SK-N-SH treated with all-trans-retinoic acid at 6 μM for 48 hours (cell line): Measurements from ENCODE around the gene SMIM22.
A peak's percentile ranks its signal among the peaks of the same experiment; 100 is the strongest.

Experiments used
- ATAC-seq: fragments of 200-7000 bp; cut with Tn5 transposase; 3 replicates; pipeline ENCODE4 v1.9.1; 2020; ENCODE audit warnings: mild to moderate bottlenecking, moderate library complexity
- BACH2 ChIP-seq: fragments of 250-450 bp; sonication (Bioruptor Pico); IDR thresholded peaks from 2 replicates; pipeline ENCODE4 v1.9.0; 2021; ENCODE audit warnings: mild to moderate bottlenecking, borderline replicate concordance
- CSDC2 ChIP-seq: fragments of 250-450 bp; sonication (Bioruptor Pico); IDR thresholded peaks from 2 replicates; pipeline ENCODE4 v1.5.0; 2020; ENCODE audit warnings: mild to moderate bottlenecking, moderate library complexity
- ESRRG ChIP-seq: fragments of 250-450 bp; sonication (Bioruptor Pico); IDR thresholded peaks from 2 replicates; pipeline ENCODE4 v1.6.1; 2021; ENCODE audit warnings: mild to moderate bottlenecking
- ISL1 ChIP-seq: fragments of 250-450 bp; sonication (Bioruptor Pico); IDR thresholded peaks from 2 replicates; pipeline ENCODE4 v2.1.2; 2022; ENCODE audit warnings: mild to moderate bottlenecking, moderate library complexity
- OSR1 ChIP-seq: fragments of 250-450 bp; sonication (Bioruptor Pico); IDR thresholded peaks from 2 replicates; pipeline ENCODE4 v1.8.0; 2022; ENCODE audit warnings: moderate library complexity, mild to moderate bottlenecking, inconsistent platforms
- RARB ChIP-seq: fragments of 250-450 bp; sonication (Bioruptor Pico); IDR thresholded peaks from 2 replicates; pipeline ENCODE4 v1.8.0; 2021; ENCODE audit warnings: mild to moderate bottlenecking, moderate library complexity
- SNAI2 ChIP-seq: fragments of 250-450 bp; sonication (Bioruptor Pico); IDR thresholded peaks from 2 replicates; pipeline ENCODE4 v1.5.0; 2020; ENCODE audit warnings: mild to moderate bottlenecking, moderate library complexity
- TCF4 ChIP-seq: fragments of 250-450 bp; sonication (Bioruptor Pico); IDR thresholded peaks from 2 replicates; pipeline ENCODE4 v1.8.0; 2021; ENCODE audit warnings: mild to moderate bottlenecking, moderate library complexity, borderline replicate concordance
- TOX ChIP-seq: fragments of 250-450 bp; sonication (Bioruptor Pico); IDR thresholded peaks from 2 replicates; pipeline ENCODE4 v1.8.0; 2021; ENCODE audit warnings: mild to moderate bottlenecking, moderate library complexity, borderline replicate concordance
- ZFP3 ChIP-seq: fragments of 250-450 bp; sonication (Bioruptor Pico); IDR thresholded peaks from 2 replicates; pipeline ENCODE4 v1.5.0; 2020; ENCODE audit warnings: mild to moderate bottlenecking, moderate library complexity
- ZFP30 ChIP-seq: fragments of 450-650 bp; formaldehyde crosslinking; IDR thresholded peaks from 2 replicates; pipeline ENCODE4 v1.5.0; 2022; ENCODE audit warnings: mild to moderate bottlenecking, moderate library complexity
- ZNF565 ChIP-seq: fragments of 450-650 bp; formaldehyde crosslinking; conservative IDR thresholded peaks from 2 replicates; pipeline ENCODE4 v1.5.0; 2020; ENCODE audit warnings: low read depth, mild to moderate bottlenecking, moderate library complexity
- ZNF70 ChIP-seq: fragments of 450-650 bp; formaldehyde crosslinking; IDR thresholded peaks from 2 replicates; pipeline ENCODE4 v1.5.0; 2020; ENCODE audit warnings: mild to moderate bottlenecking, moderate library complexity
- TF ChIP-seq, protein P1 (sequence below): fragments of 250-450 bp; sonication (Bioruptor Pico); IDR thresholded peaks from 2 replicates; pipeline ENCODE4 v1.5.1; 2020; ENCODE audit warnings: low read depth, mild to moderate bottlenecking, moderate library complexity
- TF ChIP-seq, protein P2 (sequence below): fragments of 250-450 bp; sonication (Bioruptor Pico); IDR thresholded peaks from 2 replicates; pipeline ENCODE4 v1.5.1; 2021; ENCODE audit warnings: mild to moderate bottlenecking, moderate library complexity
- TF ChIP-seq, protein P3 (sequence below): fragments of 250-450 bp; sonication (Bioruptor Pico); IDR thresholded peaks from 2 replicates; pipeline ENCODE4 v1.8.0; 2021; ENCODE audit warnings: low read depth, mild to moderate bottlenecking, moderate library complexity, borderline replicate concordance

The SMIM22 gene

DNA sequence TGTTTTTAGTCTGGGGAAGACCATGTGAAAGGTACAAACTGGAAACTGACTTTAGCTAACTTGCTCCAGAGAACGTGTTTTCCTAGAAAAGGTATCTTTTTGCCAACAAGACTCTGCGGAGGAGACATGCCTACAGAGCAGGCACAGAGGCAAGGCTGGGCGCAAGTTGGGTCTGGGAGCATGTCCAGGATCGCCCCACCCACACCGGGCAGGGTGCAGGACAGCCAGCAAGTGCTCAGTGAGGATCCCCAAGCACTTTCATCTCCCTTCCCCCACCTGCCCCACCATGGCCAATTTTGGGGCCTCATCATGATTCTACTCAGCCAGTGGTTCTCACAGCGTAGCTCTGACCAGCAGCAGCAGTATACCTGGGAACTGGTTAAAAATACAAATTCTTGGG lies 25.5 kb downstream of the SMIM22 start:
- ATAC-seq = no peak
- no peak for TF ChIP-seq CSDC2 (CRISPR knock-in tag)

DNA sequence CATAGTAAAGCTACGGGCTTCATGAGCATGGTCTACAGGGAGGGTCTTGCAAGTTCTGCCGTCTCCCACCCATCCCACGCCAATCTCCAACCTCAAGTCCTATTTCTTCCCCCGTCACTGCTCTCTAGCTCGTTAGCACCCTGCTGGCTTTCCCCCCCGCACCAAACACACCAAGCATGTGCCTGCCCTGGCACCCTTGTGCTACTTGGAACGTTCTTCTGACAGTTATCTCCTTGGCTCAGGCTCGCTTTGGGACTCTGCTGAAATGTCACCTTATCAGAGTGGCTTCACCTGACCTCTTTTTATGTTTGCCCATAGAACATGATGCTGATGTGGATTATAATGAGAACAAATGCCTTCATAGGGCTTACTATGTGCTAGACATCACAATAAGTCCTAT lies 30.0 kb downstream of the SMIM22 start:
- TF ChIP-seq TOX (CRISPR knock-in tag) (no peak), ZFP3 (no peak), SNAI2 (CRISPR knock-in tag) (no peak), ESRRG (CRISPR knock-in tag) (no peak), BACH2 (CRISPR knock-in tag) (no peak), ZNF70 (CRISPR knock-in tag) (no peak), OSR1 (no peak)
- TF ChIP-seq, protein P1, sequence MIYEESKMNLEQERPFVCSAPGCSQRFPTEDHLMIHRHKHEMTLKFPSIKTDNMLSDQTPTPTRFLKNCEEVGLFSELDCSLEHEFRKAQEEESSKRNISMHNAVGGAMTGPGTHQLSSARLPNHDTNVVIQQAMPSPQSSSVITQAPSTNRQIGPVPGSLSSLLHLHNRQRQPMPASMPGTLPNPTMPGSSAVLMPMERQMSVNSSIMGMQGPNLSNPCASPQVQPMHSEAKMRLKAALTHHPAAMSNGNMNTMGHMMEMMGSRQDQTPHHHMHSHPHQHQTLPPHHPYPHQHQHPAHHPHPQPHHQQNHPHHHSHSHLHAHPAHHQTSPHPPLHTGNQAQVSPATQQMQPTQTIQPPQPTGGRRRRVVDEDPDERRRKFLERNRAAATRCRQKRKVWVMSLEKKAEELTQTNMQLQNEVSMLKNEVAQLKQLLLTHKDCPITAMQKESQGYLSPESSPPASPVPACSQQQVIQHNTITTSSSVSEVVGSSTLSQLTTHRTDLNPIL (CRISPR knock-in tag) = no peak
- ATAC-seq = no peak

DNA sequence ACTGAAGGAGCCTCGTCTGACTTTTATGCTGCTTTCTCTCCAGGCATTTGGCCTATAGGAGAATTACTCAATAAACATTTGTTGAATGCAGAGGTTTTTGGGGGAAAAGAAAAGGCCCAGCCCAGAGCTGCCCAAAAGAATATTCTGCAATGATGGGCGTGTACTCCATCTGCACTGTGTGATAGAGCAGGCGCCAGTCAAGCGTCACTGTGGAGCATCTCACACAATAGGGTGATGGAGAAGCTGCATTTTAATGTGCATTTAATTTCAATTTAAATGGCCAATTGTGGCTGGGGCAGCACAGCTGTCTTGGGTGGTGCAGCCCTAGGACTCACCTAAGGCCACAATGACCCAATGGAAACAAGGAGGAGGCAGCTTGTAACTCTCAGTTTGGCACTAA lies 31.4 kb downstream of the SMIM22 start:
- ATAC-seq = no peak
- TF ChIP-seq ZNF565 (CRISPR knock-in tag) = no peak
- TF ChIP-seq ZFP30 (CRISPR knock-in tag) = no peak
- TF ChIP-seq, protein P1 (CRISPR knock-in tag) = no peak
- TF ChIP-seq, protein P2, sequence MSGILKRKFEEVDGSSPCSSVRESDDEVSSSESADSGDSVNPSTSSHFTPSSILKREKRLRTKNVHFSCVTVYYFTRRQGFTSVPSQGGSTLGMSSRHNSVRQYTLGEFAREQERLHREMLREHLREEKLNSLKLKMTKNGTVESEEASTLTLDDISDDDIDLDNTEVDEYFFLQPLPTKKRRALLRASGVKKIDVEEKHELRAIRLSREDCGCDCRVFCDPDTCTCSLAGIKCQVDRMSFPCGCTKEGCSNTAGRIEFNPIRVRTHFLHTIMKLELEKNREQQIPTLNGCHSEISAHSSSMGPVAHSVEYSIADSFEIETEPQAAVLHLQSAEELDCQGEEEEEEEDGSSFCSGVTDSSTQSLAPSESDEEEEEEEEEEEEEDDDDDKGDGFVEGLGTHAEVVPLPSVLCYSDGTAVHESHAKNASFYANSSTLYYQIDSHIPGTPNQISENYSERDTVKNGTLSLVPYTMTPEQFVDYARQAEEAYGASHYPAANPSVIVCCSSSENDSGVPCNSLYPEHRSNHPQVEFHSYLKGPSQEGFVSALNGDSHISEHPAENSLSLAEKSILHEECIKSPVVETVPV = no peak
- TF ChIP-seq TCF4 (CRISPR knock-in tag) = no peak
- TF ChIP-seq RARB (CRISPR knock-in tag) = no peak
- no peak for TF ChIP-seq OSR1

DNA sequence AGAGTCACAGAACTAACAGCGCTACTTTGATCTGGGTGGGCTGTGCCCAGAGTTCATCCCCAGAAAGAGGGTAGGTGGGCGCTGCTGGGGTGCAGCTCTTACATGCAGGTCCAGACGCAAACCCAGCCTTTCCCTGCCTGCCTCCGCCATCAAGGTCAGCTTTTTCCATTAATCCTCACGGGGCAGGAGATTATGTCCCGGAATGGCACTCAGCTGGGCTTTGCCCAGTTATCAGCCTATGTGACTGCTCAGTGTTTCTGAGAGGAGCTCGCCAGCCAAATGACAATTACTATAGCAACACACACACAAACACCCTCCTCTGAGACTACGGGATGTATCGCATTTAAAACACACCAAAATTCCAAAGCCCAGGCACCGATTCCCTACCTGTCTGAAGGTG lies 31.8 kb downstream of the SMIM22 start:
- ATAC-seq = no peak
- TF ChIP-seq, protein P3, sequence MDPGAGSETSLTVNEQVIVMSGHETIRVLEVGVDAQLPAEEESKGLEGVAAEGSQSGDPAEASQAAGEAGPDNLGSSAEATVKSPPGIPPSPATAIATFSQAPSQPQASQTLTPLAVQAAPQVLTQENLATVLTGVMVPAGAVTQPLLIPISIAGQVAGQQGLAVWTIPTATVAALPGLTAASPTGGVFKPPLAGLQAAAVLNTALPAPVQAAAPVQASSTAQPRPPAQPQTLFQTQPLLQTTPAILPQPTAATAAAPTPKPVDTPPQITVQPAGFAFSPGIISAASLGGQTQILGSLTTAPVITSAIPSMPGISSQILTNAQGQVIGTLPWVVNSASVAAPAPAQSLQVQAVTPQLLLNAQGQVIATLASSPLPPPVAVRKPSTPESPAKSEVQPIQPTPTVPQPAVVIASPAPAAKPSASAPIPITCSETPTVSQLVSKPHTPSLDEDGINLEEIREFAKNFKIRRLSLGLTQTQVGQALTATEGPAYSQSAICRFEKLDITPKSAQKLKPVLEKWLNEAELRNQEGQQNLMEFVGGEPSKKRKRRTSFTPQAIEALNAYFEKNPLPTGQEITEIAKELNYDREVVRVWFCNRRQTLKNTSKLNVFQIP = no peak
- TF ChIP-seq, all 23 proteins: peak for 0

DNA sequence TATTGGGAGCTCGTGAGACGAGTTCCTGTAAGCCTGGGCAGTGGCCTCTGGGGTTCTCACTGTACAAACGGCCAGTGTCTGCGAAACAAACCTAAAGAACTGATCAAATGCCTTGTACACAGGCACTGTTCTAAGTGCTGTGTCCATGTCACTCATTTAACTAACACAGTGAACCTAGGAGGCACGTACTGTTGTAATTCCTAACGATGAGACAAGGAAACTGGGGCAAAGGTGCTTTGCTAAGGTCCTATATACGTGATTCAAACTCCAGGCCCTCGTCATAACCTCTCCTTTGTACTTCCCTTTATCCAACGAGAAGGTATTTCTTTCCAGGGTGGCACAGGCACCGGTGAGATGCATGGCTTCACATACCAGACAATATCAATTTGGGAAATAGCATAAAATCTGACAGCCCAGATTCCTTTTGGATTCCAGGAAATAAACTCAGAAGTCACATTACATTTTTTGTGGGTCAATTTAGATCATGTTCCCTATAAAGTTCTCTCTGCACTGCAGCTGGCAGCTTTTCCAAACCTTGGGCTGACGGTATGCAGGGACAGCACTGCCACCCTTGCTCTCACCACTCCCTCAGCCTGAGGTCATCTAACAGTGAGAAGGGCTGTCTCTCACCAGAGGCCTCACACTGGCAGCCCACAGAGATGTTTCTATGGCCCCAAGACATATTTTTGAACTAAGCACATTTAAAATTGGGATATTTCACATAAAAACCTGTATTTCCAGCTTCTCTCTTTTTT lies 33.6 kb downstream of the SMIM22 start:
- peak; percentile 46; the same call in 2 of the 3 replicates for ATAC-seq
- TF ChIP-seq, protein P1 (CRISPR knock-in tag) = no peak
- no peak for TF ChIP-seq TOX (CRISPR knock-in tag)
- no peak for TF ChIP-seq ESRRG (CRISPR knock-in tag)
- TF ChIP-seq, protein P3 = no peak
- TF ChIP-seq ISL1 (CRISPR knock-in tag) = no peak
